Measurements from ENCODE around the gene RNF180.
"Not testable (repeated sequence)": the region's sequence is repeated elsewhere in the genome, so short reads cannot be mapped to it uniquely, and the experiment has no call there.

RNF180 gene

DNA sequence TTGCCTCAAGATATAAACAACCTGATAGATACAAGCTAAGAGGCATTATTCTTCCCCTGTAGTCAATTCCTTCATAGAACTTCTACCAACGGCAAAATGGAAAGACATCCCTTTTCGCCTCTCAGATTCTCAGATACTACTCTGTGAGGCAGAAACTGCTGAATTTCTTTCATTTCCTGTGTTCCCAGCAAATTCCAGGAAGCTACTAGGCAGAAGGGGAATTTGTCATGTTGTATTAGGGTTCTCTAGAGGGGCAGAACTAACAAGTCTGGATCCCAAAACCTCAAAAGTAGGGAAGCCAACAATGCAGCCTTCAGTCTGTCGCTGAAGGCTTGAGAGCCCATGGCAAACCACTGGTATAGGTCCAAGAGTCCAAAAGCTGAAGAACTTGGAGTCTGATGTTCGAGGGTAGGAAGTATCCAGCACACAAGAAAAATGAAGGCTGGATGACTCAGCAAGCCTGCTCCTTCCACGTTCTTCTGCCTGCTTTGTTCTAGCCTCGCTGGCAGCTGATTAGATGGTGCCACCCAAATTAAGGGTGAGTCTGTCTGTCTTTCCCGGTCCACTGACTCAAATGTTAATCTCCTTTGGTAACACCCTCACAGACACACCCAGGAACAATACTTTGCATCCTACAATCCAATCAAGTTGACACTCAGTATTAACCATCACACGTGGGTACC lies 15.2 kb downstream of the RNF180 start:
- DNase-seq: no peak

GRCh38 chr5:64181440-64181839 lies 15.8 kb downstream of the RNF180 start:
- no peak for DNase-seq

- no peak for DNase-seq
Measured at GRCh38 chr5:64183956-64184355, 18.3 kb downstream of the RNF180 start.

DNA sequence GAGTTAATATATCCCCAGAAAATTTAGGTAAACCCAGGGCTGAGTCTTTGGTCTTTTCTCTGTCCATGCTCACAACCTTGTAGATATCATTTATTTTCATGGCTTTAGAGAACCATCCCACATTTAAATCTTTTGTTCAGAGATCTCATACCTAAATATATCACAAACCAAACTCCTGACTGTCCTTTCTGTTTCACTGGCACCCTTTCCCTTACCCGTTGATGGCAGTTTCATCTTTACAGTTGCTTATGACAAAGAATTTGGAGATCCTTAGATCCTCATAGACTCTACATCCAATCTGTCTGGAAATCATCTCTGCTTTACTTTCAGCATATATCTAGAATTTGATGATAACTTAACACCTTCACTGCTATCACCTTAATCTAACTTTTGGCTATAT lies 19.2 kb downstream of the RNF180 start:
- DNase-seq: no peak

DNA sequence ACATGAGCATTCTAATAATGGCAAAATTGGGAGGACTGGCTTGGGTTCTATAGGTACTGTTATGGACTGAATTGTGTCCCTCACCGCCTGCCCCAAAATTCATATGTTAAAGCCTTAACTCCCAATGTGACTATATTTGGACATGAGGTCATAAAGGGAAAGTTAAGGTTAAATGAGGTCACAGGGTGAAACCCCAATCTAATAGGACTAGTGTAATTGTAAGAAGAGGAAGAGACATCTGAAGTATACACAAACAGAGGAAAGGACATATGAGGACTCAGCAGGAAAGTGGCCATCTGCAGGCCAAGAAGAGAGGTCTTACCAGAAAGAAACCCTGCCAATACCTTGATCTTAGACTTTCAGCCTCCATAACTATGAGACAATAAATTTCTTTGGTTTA lies 23.1 kb downstream of the RNF180 start:
- DNase-seq: no peak

DNA sequence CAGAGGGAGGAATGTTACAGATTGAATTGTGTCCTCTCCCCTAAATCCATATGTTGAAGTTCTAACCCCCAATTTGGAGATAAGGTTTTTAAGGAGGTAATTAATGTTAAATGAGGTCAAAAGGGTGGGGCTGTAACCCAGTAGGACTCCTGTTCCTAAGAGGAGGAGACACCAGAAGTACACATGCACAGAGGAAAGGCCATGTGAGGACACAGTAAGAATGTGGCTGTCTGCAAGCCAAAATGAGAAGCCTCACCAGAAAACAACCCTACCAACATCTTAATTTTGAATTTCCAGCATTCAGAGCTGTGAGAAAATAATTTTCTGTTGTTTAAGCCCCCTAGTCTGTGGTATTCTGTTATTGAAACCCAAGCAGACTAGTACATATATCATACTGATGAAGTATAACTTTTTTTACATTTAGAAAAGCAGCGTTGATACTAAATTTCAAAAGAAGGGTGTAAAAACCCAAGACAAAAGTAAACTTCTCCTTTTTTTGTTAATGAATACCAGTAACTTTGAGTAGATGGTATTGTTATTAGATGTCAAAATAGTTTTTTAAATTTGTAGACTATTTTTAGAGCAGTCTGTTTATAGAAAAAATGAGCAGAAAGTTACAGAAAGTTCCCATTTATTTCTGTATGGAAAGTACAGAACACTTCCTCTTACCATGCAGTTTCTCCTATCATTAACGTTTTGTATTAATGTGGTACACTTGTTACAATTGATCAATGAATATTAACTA lies 25.1 kb downstream of the RNF180 start:
- no peak for DNase-seq

DNA sequence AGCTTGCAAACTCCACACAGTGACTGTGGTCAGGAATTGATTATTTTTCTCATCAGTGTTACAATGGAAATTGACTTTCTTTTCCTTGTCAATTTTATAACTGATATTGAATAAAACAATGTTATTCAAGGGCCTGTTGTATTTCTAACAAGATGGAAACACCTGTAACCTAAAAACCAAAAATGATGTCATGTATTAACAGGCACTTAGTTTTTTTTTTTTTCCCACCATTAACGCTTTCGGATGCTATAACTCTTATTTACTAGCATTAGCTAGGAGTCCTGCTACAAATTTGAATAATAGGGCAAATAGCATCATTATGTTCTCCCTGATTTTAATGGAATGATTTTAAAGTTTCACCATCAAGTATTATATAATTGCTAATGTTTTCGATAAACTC lies 30.3 kb downstream of the RNF180 start:
- no peak for DNase-seq

GRCh38 chr5:64199425-64199824 lies 33.8 kb downstream of the RNF180 start:
- no peak for DNase-seq

DNA sequence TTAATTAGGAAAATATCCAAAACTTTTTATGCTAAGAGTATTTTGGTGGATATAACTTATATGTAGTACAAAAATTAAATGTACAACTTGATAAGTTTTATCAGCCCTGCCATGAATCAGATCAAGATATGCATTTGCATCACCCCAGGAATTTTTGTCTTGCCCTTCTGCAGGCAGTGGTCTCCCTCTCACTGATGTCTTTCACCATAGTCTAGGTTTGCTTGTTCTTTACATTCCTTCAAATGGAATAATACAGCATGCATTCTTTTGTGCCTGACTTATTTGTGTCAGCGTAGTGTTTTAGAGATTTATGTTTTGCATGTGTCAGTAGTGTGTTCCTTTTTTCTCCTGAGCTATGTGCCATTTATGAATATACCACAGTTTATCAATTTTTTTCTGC lies 36.4 kb downstream of the RNF180 start:
- DNase-seq: peak; percentile 50

GRCh38 chr5:64206653-64207052 lies 41.0 kb downstream of the RNF180 start:
- DNase-seq: no peak

GRCh38 chr5:64207978-64208377 lies 42.3 kb downstream of the RNF180 start:
- DNase-seq: peak; percentile 31

DNA sequence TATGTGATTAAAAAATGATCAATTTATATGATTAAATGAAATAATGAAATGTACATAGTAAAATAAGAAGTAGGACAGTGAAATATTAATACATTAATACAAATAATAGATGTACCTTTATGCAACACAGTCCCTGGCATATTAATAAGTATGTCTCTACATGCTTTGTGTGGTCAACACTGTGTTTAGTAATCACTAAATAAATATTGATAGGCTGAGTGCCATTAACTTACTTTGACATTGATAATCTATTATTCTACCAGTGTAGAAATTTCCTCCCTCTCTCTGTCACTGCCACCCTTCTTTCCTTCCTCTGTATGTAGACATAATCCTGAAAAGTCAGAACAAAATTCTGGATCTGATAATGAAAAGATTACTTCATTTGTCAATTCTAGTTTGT lies 43.7 kb downstream of the RNF180 start:
- no peak for DNase-seq

- peak; percentile 92 for DNase-seq
Measured at GRCh38 chr5:64210866-64211265, 45.2 kb downstream of the RNF180 start.

- DNase-seq: no peak
Measured at GRCh38 chr5:64213011-64213410, 47.4 kb downstream of the RNF180 start.

- DNase-seq: no peak
Measured at GRCh38 chr5:64213531-64213930, 47.9 kb downstream of the RNF180 start.

- DNase-seq: no peak
Measured at GRCh38 chr5:64214132-64214531, 48.5 kb downstream of the RNF180 start.

GRCh38 chr5:64221911-64222310 lies 56.3 kb downstream of the RNF180 start:
- DNase-seq: no peak

DNA sequence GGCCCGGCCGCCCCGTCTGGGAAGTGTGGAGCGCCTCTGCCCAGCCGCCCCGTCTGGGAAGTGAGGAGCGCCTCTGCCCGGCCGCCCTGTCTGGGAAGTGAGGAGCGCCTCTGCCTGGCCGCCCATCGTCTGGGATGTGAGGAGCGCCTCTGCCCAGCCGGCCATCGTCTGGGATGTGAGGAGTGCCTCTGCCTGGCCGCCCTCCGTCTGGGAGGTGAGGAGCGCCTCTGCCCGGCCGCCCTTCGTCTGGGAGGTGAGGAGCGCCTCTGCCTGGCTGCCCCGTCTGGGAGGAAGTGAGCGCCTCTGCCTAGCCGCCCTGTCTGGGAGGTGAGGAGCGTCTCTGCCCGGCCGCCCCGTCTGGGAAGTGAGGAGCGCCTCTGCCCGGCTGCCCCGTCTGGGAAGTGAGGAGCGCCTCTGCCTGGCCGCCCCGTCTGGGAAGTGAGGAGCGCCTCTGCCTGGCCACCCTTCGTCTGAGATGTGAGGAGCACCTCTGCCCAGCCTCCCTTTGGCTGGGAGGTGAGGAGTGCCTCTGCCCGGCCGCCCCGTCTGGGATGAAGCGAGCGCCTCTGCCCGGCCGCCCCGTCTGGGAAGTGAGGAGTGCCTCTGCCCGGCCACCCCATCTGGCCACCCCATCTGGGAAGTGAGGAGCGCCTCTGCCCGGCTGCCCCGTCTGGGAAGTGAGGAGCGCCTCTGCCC lies 59.8 kb downstream of the RNF180 start:
- not testable (repeated sequence) for DNase-seq

GRCh38 chr5:64227131-64227537 lies 61.5 kb downstream of the RNF180 start:
- not testable (repeated sequence) for DNase-seq

GRCh38 chr5:64229163-64229774 lies 63.6 kb downstream of the RNF180 start:
- peak; percentile 34 for DNase-seq

- no peak for DNase-seq
Measured at GRCh38 chr5:64260756-64261155, 95.1 kb downstream of the RNF180 start.

- DNase-seq: no peak
Measured at GRCh38 chr5:64269164-64269563, 103.5 kb downstream of the RNF180 start.

DNA sequence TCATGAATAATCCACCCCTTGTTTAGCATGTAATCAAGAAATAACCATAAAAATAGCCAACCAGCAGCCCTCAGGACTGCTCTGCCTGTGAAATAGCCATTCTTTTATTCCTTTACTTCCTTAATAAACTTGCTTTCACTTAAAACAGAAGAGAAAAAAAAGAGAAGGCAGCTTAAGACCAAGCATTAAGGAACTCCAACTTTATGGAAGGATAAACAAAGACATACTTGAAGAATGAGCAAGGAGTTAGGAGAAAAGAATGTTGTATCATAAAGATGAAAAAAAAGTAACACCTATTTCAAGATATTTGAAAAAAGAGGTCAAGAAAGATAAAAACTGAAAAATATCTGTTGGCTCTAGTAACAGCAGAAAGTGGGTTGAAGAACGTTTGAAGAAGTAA lies 107.6 kb downstream of the RNF180 start:
- DNase-seq: no peak
